BE2C (cell line): ENCODE results near the gene DPF3.

Experiments used
- DNase-seq: peaks from one replicate; pipeline ENCODE4 v3.0.0-alpha.2; 2020
- H3K27me3 ChIP-seq: fragments of 250-450 bp; sonication (Bioruptor Pico); 2 replicates; pipeline ENCODE4 v1.5.1; 2020; ENCODE audit warnings: mild to moderate bottlenecking
- H3K36me3 ChIP-seq: fragments of 250-450 bp; sonication (Bioruptor Pico); 2 replicates; pipeline ENCODE4 v1.5.1; 2020; ENCODE audit warnings: mild to moderate bottlenecking
- H3K4me1 ChIP-seq: fragments of 250-450 bp; sonication (Bioruptor Pico); 2 replicates; pipeline ENCODE4 v1.5.1; 2020
- H3K4me3 ChIP-seq: 2 replicates; pipeline ENCODE4 v1.5.1; 2011; ENCODE audit warnings: low read depth, low read length
- H3K9me3 ChIP-seq: fragments of 250-450 bp; sonication (Bioruptor Pico); 2 replicates; pipeline ENCODE4 v1.5.1; 2020
- TF ChIP-seq, protein P1 (sequence below): IDR thresholded peaks from 2 replicates; pipeline ENCODE4 v1.5.1; 2012; ENCODE audit warnings: mild to moderate bottlenecking, low read depth, low read length

The DPF3 gene

DNA sequence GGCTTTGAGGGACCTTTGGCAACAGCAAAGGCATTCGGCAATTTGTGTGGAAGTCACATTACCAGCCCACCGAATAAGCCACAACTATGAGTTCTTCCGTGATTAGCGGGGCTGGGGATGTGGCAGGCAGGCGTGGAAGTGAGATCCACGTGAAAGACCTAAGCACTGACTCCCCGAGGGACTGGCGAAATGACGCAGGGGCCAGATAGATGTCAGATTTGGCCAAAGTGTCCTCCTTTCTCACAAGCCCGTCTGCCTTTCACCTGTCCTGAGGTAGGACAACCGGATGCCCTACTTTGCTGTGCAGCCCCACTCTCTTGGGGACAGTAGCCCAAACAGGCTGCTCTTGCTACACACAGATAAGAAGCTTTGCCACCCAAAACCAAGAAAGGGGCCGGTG is 54.5 kb downstream of the DPF3 start:
- no peaks in the 10 kb centered on the region for H3K4me1 ChIP-seq
- no peak overlapping the region for H3K4me3 ChIP-seq
- DNase-seq = no peak
- H3K27me3 ChIP-seq = no peaks in the 10 kb centered on the region
- H3K9me3 ChIP-seq = no peaks in the 10 kb centered on the region
- H3K36me3 ChIP-seq = no peaks in the 10 kb centered on the region
- TF ChIP-seq, protein P1, sequence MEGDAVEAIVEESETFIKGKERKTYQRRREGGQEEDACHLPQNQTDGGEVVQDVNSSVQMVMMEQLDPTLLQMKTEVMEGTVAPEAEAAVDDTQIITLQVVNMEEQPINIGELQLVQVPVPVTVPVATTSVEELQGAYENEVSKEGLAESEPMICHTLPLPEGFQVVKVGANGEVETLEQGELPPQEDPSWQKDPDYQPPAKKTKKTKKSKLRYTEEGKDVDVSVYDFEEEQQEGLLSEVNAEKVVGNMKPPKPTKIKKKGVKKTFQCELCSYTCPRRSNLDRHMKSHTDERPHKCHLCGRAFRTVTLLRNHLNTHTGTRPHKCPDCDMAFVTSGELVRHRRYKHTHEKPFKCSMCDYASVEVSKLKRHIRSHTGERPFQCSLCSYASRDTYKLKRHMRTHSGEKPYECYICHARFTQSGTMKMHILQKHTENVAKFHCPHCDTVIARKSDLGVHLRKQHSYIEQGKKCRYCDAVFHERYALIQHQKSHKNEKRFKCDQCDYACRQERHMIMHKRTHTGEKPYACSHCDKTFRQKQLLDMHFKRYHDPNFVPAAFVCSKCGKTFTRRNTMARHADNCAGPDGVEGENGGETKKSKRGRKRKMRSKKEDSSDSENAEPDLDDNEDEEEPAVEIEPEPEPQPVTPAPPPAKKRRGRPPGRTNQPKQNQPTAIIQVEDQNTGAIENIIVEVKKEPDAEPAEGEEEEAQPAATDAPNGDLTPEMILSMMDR = no peak

DNA sequence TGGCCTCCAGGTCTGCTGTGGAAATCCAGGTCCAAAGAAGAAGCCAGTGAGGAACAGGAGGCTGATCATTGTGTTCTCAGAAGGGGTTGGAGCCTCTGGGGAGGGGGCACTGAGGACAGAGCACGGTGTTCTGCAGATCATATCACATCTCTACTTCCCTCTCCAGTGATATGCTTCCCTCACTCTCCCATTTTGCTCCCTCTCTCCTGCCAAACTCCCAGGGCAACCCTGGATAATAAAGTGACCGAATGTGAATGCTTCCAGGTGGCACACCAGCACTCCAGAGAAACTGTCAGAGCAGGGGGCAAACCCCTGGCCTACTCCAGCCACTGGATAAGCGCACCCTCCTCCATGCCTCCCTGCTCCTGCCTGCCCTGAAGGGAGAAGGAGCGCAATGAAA is 57.8 kb downstream of the DPF3 start:
- Histone ChIP-seq H3K4me3 (no peak overlapping the region), H3K27me3 (no peaks in the 10 kb centered on the region), H3K9me3 (no peaks in the 10 kb centered on the region), H3K4me1 (no peaks in the 10 kb centered on the region; the same call in 1 of the 2 replicates), H3K36me3 (no peaks in the 10 kb centered on the region)
- TF ChIP-seq, protein P1 = no peak
- DNase-seq = no peak

DNA sequence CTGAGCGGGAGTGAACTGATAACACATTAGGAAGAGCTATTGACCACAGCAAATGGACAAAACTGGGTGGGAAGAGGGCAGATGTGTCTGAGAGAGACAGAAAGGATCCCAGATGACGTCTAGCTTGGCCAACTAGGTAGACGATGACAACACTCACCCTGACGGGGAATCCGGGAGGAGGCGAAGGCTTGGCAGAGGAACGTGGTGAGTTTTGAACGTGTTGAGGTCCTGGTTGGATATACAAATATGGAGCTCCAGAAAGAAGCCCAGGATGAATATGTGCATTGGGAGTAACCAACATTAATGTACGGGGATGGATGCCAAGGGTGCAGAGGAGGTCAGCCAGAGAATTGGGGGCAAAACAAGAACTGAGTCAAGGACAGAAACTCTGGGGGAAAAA is 60.7 kb downstream of the DPF3 start:
- TF ChIP-seq, protein P1 = no peak
- Histone ChIP-seq H3K27me3 (no peaks in the 10 kb centered on the region), H3K36me3 (no peaks in the 10 kb centered on the region; the same call in 1 of the 2 replicates), H3K4me1 (no peaks in the 10 kb centered on the region; the same call in 1 of the 2 replicates), H3K9me3 (no peaks in the 10 kb centered on the region), H3K4me3 (no peak overlapping the region)
- DNase-seq = no peak

DNA sequence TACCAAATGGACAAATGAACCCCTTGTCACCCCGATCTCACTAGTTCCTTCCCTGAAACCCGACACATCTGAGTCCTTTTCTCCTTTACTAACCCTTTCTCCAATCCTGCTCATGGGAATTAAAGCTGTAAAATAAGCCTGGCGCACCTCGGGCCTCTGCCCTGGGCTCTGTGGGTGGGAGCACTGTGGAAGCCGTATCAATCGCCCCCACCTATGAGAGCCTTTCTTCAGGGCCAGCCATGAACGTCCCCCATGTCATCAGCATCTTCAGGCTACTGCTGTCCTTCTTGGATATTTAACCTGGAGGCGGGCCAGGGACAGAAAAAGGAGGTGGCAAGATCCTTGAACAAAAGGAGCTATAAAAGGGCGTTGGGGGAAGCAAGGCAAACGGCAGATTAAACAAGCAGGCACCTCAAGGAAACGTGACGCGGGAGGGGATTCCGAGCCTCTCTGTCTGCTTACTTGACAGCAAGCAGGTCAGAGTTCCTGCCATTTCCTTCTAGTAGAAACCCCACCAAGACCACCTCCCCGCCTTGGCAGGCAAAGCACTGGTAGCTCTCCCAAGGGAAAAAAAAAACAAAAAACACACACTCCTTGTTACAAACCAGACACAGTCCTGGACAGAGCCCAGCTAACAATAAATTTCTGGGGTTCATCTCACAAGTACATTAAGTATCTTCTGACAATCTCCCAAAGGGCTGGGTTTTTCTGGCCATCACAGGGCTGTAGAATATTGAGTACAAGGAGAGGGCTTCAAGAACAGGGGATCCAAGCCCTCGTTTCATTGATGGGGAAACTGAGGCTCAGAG is 62.9 kb downstream of the DPF3 start:
- Histone ChIP-seq H3K36me3 (no peaks in the 10 kb centered on the region; the same call in 1 of the 2 replicates), H3K4me1 (peaks cover 6% of the 10 kb centered on the region), H3K9me3 (no peaks in the 10 kb centered on the region), H3K4me3 (no peak overlapping the region), H3K27me3 (no peaks in the 10 kb centered on the region)
- TF ChIP-seq, protein P1 = no peak
- no peak for DNase-seq

DNA sequence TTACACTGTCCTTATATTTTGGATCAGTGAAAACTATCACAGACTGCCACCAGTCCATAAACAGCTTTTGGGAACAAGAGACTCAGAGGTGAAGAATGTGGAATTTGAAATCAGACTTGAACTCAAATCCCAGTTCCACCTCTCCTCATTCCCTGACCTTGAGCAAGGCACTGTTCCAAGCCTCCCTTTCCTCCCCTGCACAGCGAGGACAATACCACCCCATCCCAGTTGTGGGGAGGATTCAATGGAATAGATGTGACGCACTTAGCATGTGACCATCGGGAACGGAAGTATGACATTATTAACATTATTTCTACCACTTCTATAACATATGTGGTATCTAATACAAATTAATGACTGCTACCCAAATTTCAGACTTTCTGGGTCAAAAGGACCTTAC is 63.5 kb downstream of the DPF3 start:
- H3K4me1 ChIP-seq = peaks cover 13% of the 10 kb centered on the region
- H3K9me3 ChIP-seq = no peaks in the 10 kb centered on the region
- no peaks in the 10 kb centered on the region for H3K27me3 ChIP-seq
- no peak for DNase-seq
- no peak overlapping the region for H3K4me3 ChIP-seq
- TF ChIP-seq, protein P1 = no peak
- H3K36me3 ChIP-seq = no peaks in the 10 kb centered on the region; the same call in 1 of the 2 replicates

DNA sequence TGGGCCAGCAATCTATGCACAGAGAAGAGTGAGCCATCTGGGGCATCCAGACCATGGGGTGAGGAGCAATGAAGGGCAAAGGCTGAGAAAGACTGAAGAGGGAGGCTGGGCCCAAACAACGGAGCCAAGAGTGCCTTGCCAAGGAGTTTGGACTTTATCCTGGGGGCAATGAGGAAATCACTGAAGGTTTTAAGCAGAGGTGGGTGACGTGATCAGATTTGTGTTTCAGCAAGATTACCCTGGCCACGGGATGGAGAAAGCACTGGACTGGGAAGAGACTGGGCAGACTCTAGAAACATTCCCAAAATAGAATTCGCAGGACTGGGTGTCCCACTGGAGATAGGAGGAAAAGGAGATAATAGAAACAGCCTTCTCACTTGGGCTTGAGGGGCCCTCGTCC is 65.3 kb downstream of the DPF3 start:
- TF ChIP-seq, protein P1 = no peak
- H3K36me3 ChIP-seq = no peaks in the 10 kb centered on the region; the same call in 1 of the 2 replicates

More for the DNA sequence above, 65.3 kb downstream of the DPF3 start:
- peaks cover 21% of the 10 kb centered on the region for H3K4me1 ChIP-seq
- no peaks in the 10 kb centered on the region for H3K27me3 ChIP-seq
- no peak overlapping the region for H3K4me3 ChIP-seq
- DNase-seq = no peak
- H3K9me3 ChIP-seq = no peaks in the 10 kb centered on the region
